HG03442 (cell line): ENCODE data around the gene FBN2.
"Not testable (repeated sequence)": the region's sequence is repeated elsewhere in the genome, so short reads cannot be mapped to it uniquely, and the experiment has no call there.

Experiments used
- ATAC-seq: cut with Tn5 transposase; IDR thresholded peaks from one replicate; pipeline ENCODE4 v1.9.1; 2021; ENCODE audit warnings: mild to moderate bottlenecking, moderate library complexity; ENCODE audit not compliant: unreplicated experiment

FBN2 gene

DNA sequence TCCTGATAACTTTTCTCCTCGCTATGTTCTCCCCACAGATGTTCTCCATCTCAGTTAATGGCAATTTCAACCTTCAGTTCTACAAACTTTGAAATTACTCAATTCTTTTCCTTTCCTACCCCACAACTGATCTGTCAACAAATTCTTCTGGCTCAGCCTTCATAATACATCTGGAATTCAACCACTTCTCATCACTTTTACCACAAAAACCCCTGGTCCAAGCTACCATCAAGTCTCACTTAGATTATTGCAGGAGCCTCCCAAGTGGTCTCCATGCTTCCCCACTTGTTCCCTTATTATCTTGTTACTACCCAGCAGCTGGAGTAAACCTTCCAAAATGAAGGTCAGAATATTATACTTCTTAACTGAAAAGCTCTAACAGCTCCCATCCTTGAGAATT lies 110.1 kb downstream of the FBN2 start:
- ATAC-seq: no peak

- ATAC-seq: peak; percentile 90
These were observed 111.9 kb downstream of the FBN2 start for GRCh38 chr5:128426090-128426534.

DNA sequence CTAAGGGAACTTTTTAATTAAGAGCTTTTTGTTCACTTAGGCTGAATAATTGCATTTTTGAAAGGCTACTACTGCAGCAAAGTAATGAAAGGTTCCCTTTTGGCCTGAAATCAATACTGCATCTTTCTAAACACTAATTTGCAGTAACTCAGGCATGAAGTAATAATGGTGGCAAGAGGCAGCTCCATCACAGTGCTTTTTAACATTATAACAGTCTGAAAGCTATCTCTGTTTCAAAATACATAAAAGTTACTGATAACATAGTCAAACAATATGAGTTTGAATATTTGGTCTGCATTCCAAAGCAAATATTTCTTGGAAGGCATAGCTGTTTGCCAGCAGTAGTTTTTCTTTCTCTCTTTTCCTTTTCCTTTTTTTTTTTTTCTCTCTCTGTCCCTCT lies 113.4 kb downstream of the FBN2 start:
- ATAC-seq: no peak

- no peak for ATAC-seq
These were observed 115.4 kb downstream of the FBN2 start for GRCh38 chr5:128422612-128423011.

DNA sequence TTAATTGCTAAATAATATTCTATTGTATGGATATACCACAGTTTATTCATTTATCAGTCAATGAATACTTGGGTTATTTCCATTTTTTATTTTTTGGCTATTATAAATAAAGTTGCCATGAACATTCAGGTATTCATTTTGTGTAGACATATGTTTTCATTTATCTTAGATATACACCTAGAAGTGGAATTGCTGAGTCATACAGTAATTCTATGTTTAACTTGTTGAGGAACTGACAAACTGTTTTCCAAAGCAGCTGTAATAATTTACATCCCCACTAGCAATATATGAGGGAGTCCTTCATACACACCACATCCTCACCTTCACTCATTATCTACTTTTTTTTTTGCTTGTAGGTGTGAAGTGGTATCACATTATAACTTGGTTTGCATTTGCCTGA lies 123.6 kb downstream of the FBN2 start:
- no peak for ATAC-seq

- no peak for ATAC-seq
These were observed 124.7 kb downstream of the FBN2 start for GRCh38 chr5:128413356-128413755.

GRCh38 chr5:128412145-128412930 lies 125.7 kb downstream of the FBN2 start:
- ATAC-seq: no peak

DNA sequence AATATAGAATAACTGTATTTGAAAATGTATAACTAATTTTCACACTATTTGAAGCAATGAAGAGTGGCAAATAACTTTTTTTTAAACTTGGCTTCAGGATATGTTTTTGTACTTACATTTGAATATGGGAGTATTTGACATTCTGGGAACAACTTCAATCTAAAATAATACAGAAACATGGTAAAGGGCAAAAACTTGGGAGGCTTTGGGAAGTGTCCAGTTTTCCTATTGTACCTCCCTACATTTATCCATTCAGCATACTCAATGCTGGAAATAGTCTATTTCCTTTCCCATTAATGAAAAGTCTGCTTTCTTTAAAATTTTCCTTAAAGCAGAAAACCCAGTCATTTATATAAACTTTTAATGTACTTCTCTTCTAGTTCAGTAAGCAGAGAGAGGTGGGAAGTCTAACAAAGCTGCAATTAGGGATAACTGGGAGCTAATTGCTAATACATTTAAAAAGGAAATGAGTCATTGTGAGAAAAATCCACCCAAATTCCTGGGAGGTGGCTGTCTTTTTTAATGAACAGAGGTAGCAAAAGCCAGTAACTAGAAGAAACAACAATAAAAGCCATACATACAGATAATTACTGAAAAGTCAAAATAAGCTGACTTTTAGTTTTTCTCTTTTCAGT lies 128.8 kb downstream of the FBN2 start:
- ATAC-seq: no peak

DNA sequence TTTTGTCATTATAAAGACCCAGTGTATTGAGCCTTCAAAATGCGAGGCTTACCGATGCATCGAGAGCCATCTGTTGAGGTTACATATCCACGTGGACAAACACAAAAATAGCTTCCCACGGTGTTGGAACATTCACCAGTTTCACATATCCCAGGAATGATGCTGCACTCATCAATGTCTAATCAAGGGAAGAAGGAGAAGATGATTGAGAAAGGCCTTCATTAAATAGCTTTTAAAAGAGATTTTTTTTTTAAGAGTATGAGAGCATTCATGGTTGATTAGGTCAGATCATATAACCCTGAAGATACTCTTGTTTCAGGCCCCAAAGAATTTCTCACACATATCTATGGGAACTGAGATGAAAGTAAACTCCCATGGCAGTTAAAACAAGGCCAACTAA lies 129.4 kb downstream of the FBN2 start:
- ATAC-seq: no peak

- ATAC-seq: no peak
These were observed 130.1 kb downstream of the FBN2 start for GRCh38 chr5:128407944-128408343.

DNA sequence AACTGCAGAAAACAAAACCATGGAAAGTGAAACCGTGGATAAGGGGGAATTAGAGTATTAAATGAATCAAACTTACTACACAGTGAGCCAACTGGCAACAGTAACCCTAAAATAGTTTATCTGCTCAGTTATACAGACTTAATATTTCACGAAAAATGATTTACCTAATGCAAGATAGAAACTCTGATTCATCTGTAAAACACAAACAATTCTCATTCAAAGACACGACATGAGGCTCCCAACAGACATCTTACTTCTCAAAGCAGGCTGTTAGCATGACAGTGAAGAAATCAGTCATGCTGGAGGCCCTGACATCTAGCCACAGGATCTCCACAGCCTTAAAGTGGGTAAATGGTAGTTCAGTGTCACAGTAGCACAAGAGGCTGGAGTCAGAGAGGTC lies 131.2 kb downstream of the FBN2 start:
- no peak for ATAC-seq

DNA sequence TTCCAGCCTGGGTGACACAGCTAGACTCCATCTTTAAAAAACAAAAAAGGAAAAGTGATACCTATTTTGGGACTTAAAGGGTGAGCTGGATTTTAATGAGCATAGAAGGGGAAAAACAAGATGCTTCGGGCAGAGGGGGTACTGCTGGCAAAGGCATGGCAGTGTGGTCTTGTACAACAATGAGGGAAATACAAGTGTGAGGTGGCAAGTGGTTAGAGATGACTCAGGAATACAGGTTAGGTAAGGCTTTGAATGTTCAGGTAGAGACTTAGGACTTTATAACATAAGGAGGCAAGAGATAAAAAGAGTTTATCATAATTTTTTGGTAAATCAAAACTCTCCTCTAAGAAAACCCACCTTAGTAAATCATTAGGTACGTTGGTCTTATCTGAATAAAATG lies 132.9 kb downstream of the FBN2 start:
- ATAC-seq: no peak

DNA sequence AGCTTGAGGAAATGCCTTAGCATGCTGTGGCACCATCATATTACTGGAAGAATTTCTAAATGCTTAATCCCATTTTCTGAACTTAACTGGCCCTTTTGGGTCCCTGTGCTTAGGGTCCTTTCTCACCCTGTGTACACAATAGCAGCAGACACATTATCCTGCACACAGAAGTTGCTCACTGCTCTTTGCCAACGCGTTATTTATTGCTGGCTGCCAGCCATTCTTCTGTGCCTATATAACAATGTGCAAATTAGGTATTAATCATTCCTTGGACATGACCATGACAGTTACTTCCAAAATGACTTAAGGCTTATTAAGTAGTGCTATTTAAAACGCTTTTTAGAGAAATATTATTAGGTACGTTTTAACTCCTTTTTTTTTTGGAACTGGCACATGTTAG lies 134.7 kb downstream of the FBN2 start:
- ATAC-seq: no peak

GRCh38 chr5:128402506-128402905 lies 135.5 kb downstream of the FBN2 start:
- no peak for ATAC-seq

- not testable (repeated sequence) for ATAC-seq
These were observed 137.3 kb downstream of the FBN2 start for GRCh38 chr5:128400766-128401165.

DNA sequence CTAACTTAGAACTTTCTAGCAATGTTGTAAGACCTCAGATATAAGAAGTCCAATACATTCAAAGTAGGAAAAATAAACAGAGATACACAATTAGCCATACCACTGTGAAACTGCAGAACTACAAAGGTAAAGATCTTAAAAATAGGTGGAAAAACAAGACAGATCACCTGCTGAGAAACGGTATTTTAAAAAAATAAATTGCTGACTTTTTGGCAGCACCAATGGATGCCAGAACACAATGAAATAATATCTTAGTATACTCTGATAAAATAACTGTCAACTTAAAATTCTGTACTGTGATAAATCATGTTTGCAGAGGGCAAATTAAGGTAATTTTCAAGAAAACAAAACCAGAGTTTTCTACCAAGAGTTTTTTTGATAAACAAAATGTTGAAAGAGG lies 138.9 kb downstream of the FBN2 start:
- ATAC-seq: no peak

DNA sequence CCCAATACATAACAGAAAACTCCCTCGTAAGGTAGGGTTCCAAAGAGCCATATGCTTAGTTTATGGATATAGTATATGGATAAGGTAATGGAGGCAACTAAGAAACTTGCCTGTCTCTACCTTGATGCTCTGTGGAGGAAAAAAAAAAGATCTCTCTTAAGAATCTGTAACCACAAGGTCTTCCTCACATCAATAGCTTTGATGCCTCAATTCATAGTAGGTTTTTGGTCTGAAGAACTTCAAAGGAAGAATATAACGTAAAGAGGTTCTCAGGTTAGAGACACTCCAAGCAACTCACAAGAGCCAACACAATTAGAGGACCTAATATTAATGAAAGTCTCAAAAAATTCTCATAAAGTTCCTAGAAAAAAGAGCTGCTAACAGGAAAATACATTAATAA lies 140.2 kb downstream of the FBN2 start:
- ATAC-seq: no peak

DNA sequence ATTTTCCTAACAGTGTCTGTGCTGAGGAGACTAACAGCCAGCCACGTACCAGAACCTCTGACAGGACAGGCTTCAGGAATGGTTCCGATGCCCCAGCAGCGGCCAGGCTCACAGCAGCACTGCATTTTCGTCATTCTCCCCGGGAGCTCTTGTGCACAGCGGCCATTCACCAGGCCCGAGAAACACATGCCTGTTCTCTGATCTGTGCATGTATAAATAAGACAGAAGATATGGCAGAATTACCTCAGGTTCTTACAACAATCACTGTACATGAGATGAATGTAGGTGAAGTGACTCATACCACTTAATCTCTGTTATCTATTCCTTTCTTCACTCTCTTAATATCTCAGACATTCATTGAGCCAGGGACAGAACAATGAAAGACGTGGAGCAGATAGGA lies 143.0 kb downstream of the FBN2 start:
- ATAC-seq: no peak

DNA sequence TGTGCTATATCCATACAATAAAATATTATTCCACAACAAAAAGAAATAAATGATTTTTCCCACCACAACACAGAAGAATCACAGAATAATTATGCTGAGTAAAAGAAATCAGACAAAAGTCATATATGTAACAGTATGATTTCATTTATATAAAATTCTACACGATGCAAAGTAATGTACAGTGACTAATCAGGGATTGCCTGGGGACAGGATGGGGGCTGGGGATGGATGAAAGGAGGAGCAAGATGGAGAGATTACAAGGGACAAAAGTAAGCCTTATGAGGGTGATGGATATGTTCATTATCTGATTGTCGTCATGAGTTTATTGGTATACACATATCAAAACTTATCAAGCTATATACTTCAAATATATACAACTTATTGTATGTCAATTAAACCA lies 154.0 kb downstream of the FBN2 start:
- ATAC-seq: no peak

GRCh38 chr5:128380337-128380736 lies 157.7 kb downstream of the FBN2 start:
- ATAC-seq: no peak

GRCh38 chr5:128378632-128379031 lies 159.4 kb downstream of the FBN2 start:
- no peak for ATAC-seq

DNA sequence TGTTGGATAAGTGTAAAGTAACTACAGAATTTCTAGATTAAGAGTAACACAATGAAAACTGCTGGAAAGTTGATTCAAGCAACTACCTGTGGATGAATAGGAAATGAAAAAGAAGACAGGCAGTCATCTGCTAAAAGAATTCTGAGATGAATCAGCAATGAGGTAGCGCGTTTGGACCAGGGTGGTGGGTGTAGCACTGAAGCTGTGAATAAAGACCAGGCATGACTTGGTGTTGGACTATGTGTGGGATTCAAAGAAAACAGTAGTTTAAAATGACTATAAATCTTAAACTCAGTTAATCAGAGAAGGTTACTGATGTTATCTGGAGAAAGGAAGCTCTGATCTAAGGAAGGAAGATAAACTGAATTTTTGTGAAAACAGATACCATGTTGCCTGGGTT lies 159.8 kb downstream of the FBN2 start:
- ATAC-seq: no peak

DNA sequence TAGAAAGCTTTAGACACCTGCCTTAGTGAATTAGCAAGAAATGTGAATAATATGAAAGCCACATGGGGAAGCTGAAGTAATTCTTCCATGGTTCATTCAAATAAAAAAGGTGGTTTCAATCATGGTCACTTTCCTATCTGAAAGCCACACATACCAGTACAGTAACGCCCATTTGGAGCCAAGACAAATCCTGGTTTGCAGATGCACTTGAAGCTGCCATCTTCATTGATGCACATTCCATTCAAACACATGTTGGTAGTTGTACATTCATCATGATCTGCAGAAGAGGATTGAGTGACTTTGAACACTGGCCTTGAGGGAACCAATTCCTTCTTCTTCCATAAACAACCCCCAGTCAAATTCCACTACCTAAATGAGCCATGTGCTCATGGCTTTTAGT lies 161.5 kb downstream of the FBN2 start:
- ATAC-seq: no peak
